ENCODE measurements around the gene VAT1L.

VAT1L gene

GRCh38 chr16:77913738-77914253 lies 125.4 kb downstream of the VAT1L start:
- TF ChIP-seq, protein P1, sequence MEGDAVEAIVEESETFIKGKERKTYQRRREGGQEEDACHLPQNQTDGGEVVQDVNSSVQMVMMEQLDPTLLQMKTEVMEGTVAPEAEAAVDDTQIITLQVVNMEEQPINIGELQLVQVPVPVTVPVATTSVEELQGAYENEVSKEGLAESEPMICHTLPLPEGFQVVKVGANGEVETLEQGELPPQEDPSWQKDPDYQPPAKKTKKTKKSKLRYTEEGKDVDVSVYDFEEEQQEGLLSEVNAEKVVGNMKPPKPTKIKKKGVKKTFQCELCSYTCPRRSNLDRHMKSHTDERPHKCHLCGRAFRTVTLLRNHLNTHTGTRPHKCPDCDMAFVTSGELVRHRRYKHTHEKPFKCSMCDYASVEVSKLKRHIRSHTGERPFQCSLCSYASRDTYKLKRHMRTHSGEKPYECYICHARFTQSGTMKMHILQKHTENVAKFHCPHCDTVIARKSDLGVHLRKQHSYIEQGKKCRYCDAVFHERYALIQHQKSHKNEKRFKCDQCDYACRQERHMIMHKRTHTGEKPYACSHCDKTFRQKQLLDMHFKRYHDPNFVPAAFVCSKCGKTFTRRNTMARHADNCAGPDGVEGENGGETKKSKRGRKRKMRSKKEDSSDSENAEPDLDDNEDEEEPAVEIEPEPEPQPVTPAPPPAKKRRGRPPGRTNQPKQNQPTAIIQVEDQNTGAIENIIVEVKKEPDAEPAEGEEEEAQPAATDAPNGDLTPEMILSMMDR (IDR thresholded peaks at IDR 0.05; ENCODE audit: low read depth, low read length, missing control alignments): no peak
- no peak for DNase-seq (ENCODE audit: low read depth)
- no peak overlapping the region for H3K4me3 ChIP-seq (ENCODE audit: low read depth, low read length)

GRCh38 chr16:77916111-77916510 lies 127.7 kb downstream of the VAT1L start:
- TF ChIP-seq, protein P1 (IDR thresholded peaks at IDR 0.05; ENCODE audit: low read depth, low read length, missing control alignments): no peak
- DNase-seq (ENCODE audit: low read depth): no peak
- no peak overlapping the region for H3K4me3 ChIP-seq (ENCODE audit: low read depth, low read length)

GRCh38 chr16:77917971-77918370 lies 129.6 kb downstream of the VAT1L start:
- no peak for DNase-seq (ENCODE audit: low read depth)
- TF ChIP-seq, protein P1 (IDR thresholded peaks at IDR 0.05; ENCODE audit: low read depth, low read length, missing control alignments): no peak
- H3K4me3 ChIP-seq (ENCODE audit: low read depth, low read length): no peak overlapping the region

- DNase-seq (ENCODE audit: low read depth): no peak
- TF ChIP-seq, protein P1 (IDR thresholded peaks at IDR 0.05; ENCODE audit: low read depth, low read length, missing control alignments): no peak
- H3K4me3 ChIP-seq (ENCODE audit: low read depth, low read length): no peak overlapping the region
Observed at GRCh38 chr16:77918809-77919707, 130.7 kb downstream of the VAT1L start.

DNA sequence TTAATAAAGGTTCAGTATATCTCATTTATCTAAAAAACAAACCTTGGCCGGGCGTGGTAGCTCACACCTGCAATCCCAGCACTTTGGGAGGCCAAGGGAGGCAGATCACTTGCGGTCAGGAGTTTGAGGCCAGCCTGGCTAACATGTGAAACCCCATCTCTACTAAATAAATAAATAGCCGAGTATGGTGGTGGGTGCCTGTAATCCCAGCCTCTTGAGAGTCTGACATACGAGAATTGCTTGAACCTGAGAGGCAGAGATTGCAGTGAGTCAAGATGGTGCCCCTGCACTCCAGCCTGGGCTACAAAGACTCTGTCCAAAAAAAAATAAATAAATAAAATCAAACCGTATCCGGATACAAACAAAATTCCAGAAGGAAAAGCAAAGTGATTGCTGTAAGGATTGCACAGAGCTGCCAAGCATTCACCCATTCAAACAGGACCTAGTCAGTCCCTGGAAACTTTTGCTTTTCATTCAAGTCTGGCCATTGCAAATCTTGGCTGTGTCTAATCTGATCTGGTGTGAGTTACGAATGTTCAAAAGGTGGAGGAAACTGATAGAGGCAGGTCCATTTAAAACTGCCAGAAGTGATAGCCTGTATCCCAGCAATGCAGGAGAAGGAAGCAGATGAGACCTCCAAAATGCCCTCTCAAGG lies 131.5 kb downstream of the VAT1L start:
- TF ChIP-seq, protein P1 (IDR thresholded peaks at IDR 0.05; ENCODE audit: low read depth, low read length, missing control alignments): no peak
- DNase-seq (ENCODE audit: low read depth): no peak

GRCh38 chr16:77920984-77921383 lies 132.6 kb downstream of the VAT1L start:
- TF ChIP-seq, protein P1 (IDR thresholded peaks at IDR 0.05; ENCODE audit: low read depth, low read length, missing control alignments): no peak
- no peak overlapping the region for H3K4me3 ChIP-seq (ENCODE audit: low read depth, low read length)
- DNase-seq (ENCODE audit: low read depth): no peak

More for the DNA sequence above, 131.5 kb downstream of the VAT1L start:
- no peak overlapping the region for H3K4me3 ChIP-seq (ENCODE audit: low read depth, low read length)

All from GM12864 (cell line).